Memory B cell (primary cell): ENCODE results near the gene KLHDC4.
A peak's percentile ranks its signal among the peaks of the same experiment; 100 is the strongest.
"Not testable (repeated sequence)": the region's sequence is repeated elsewhere in the genome, so short reads cannot be mapped to it uniquely, and the experiment has no call there.

ENCODE experiments used
- ATAC-seq: fragments of 150-1000 bp; cut with Tn5 transposase; 2 replicates; pipeline ENCODE4 v1.10.0; 2021; ENCODE audit warnings: low read depth, mild to moderate bottlenecking, moderate library complexity
- DNase-seq, 2 donors: peaks; one replicate each; pipeline ENCODE4 v3.0.0; 2022; ENCODE audit warnings: low spot score in 2 of 2
- H3K27ac Mint-ChIP-seq: one replicate; pipeline ENCODE4 v1.8.0; 2022; ENCODE audit warnings: mild to moderate bottlenecking, moderate library complexity, mixed read lengths
- H3K27me3 Mint-ChIP-seq: one replicate; pipeline ENCODE4 v1.8.0; 2022; ENCODE audit warnings: mixed read lengths
- H3K36me3 Mint-ChIP-seq: one replicate; pipeline ENCODE4 v1.8.0; 2022; ENCODE audit warnings: mild to moderate bottlenecking, mixed read lengths
- H3K4me1 Mint-ChIP-seq: one replicate; pipeline ENCODE4 v1.8.0; 2022; ENCODE audit warnings: mixed read lengths
- H3K4me3 Mint-ChIP-seq: one replicate; pipeline ENCODE4 v1.8.0; 2022; ENCODE audit warnings: mild to moderate bottlenecking, moderate library complexity, mixed read lengths
- H3K9me3 Mint-ChIP-seq: one replicate; pipeline ENCODE4 v1.8.0; 2022; ENCODE audit warnings: mixed read lengths

Gene KLHDC4

GRCh38 chr16:87765776-87766484 lies at the start of gene KLHDC4:
TSS of gene KLHDC4 (minus strand) at chr16:87765986. CDS start at chr16:87765890, 96 bp downstream.
- peaks cover 12% of the 10 kb centered on the region for H3K36me3 Mint-ChIP-seq
- H3K27ac Mint-ChIP-seq, result peak within 1 kb of the TSS; percentile 95
- peak within 1 kb of the TSS; percentile 100 for H3K4me3 Mint-ChIP-seq
- no peaks in the 10 kb centered on the region for H3K9me3 Mint-ChIP-seq
- ATAC-seq (peak; percentile 94), DNase-seq (peak; percentile 78 to 91)
- peaks cover 19% of the 10 kb centered on the region for H3K4me1 Mint-ChIP-seq
- no peaks in the 10 kb centered on the region for H3K27me3 Mint-ChIP-seq

- Mint-ChIP-seq H3K36me3 (no peaks in the 10 kb centered on the region), H3K4me3 (no peak overlapping the region), H3K9me3 (no peaks in the 10 kb centered on the region), H3K4me1 (peaks cover 16% of the 10 kb centered on the region), H3K27ac (no peak overlapping the region), H3K27me3 (no peaks in the 10 kb centered on the region)
- no peak for ATAC-seq
- no peak for DNase-seq
Observed at GRCh38 chr16:87815567-87815966, 49.8 kb upstream of the KLHDC4 start.

- Mint-ChIP-seq H3K27ac (no peak overlapping the region), H3K4me1 (peaks cover 41% of the 10 kb centered on the region), H3K27me3 (no peaks in the 10 kb centered on the region), H3K4me3 (no peak overlapping the region), H3K36me3 (no peaks in the 10 kb centered on the region), H3K9me3 (no peaks in the 10 kb centered on the region)
- no peak for ATAC-seq
- DNase-seq, result no peak
Observed at GRCh38 chr16:87812200-87812656, 46.4 kb upstream of the KLHDC4 start.

- H3K27me3 Mint-ChIP-seq, H3K9me3 Mint-ChIP-seq, DNase-seq, H3K36me3 Mint-ChIP-seq, ATAC-seq: not testable (repeated sequence)
- peak overlapping the region; percentile 76 for H3K4me3 Mint-ChIP-seq
- H3K4me1 Mint-ChIP-seq, result peaks cover 46% of the 10 kb centered on the region
- peak overlapping the region; percentile 97 for H3K27ac Mint-ChIP-seq
Observed at GRCh38 chr16:87811454-87811853, 45.7 kb upstream of the KLHDC4 start.

GRCh38 chr16:87809150-87809902 lies 43.5 kb upstream of the KLHDC4 start:
- ATAC-seq, result peak; percentile 24
- Mint-ChIP-seq H3K27ac (peak overlapping the region; percentile 97), H3K4me1 (peaks cover 51% of the 10 kb centered on the region), H3K9me3 (no peaks in the 10 kb centered on the region), H3K4me3 (peak overlapping the region; percentile 76), H3K27me3 (no peaks in the 10 kb centered on the region), H3K36me3 (no peaks in the 10 kb centered on the region)
- no peak for DNase-seq

GRCh38 chr16:87808108-87808507 lies 42.3 kb upstream of the KLHDC4 start:
- Mint-ChIP-seq H3K27ac (peak overlapping the region; percentile 97), H3K4me3 (no peak overlapping the region), H3K9me3 (no peaks in the 10 kb centered on the region), H3K36me3 (no peaks in the 10 kb centered on the region), H3K4me1 (peaks cover 51% of the 10 kb centered on the region), H3K27me3 (no peaks in the 10 kb centered on the region)
- no peak for DNase-seq
- no peak for ATAC-seq

- Mint-ChIP-seq H3K9me3 (no peaks in the 10 kb centered on the region), H3K4me3 (peak overlapping the region; percentile 73), H3K27ac (peak overlapping the region; percentile 91), H3K27me3 (no peaks in the 10 kb centered on the region), H3K4me1 (peaks cover 51% of the 10 kb centered on the region), H3K36me3 (no peaks in the 10 kb centered on the region)
- ATAC-seq (peak; percentile 57), DNase-seq (peak; percentile 52 to 58)
Observed at GRCh38 chr16:87806641-87807546, 41.1 kb upstream of the KLHDC4 start.

GRCh38 chr16:87806261-87806640 lies 40.5 kb upstream of the KLHDC4 start:
- ATAC-seq (no peak), DNase-seq (no peak)
- peaks cover 46% of the 10 kb centered on the region for H3K4me1 Mint-ChIP-seq

GRCh38 chr16:87803385-87803784 lies 37.6 kb upstream of the KLHDC4 start:
- Mint-ChIP-seq H3K27me3 (no peaks in the 10 kb centered on the region), H3K4me3 (no peak overlapping the region), H3K4me1 (peaks cover 20% of the 10 kb centered on the region), H3K9me3 (no peaks in the 10 kb centered on the region), H3K36me3 (no peaks in the 10 kb centered on the region), H3K27ac (no peak overlapping the region)
- ATAC-seq, result no peak
- no peak for DNase-seq

More at GRCh38 chr16:87806261-87806640, 40.5 kb upstream of the KLHDC4 start:
- Mint-ChIP-seq H3K27ac (peak overlapping the region; percentile 91), H3K36me3 (no peaks in the 10 kb centered on the region), H3K27me3 (no peaks in the 10 kb centered on the region), H3K9me3 (no peaks in the 10 kb centered on the region), H3K4me3 (peak overlapping the region; percentile 73)

- Mint-ChIP-seq H3K4me3 (no peak overlapping the region), H3K36me3 (no peaks in the 10 kb centered on the region), H3K27me3 (no peaks in the 10 kb centered on the region), H3K27ac (no peak overlapping the region), H3K4me1 (peaks cover 17% of the 10 kb centered on the region), H3K9me3 (no peaks in the 10 kb centered on the region)
- no peak for DNase-seq
- ATAC-seq, result no peak
Observed at GRCh38 chr16:87802670-87803069, 36.9 kb upstream of the KLHDC4 start.

GRCh38 chr16:87801679-87802259 lies 36.0 kb upstream of the KLHDC4 start:
- Mint-ChIP-seq H3K4me1 (peaks cover 12% of the 10 kb centered on the region), H3K9me3 (no peaks in the 10 kb centered on the region), H3K27ac (no peak overlapping the region), H3K4me3 (no peak overlapping the region), H3K27me3 (no peaks in the 10 kb centered on the region), H3K36me3 (no peaks in the 10 kb centered on the region)
- no peak for DNase-seq
- ATAC-seq, result no peak

GRCh38 chr16:87800497-87800896 lies 34.7 kb upstream of the KLHDC4 start:
- Mint-ChIP-seq H3K27me3 (no peaks in the 10 kb centered on the region), H3K27ac (no peak overlapping the region), H3K36me3 (no peaks in the 10 kb centered on the region), H3K4me3 (no peak overlapping the region), H3K9me3 (no peaks in the 10 kb centered on the region), H3K4me1 (peaks cover 5% of the 10 kb centered on the region)
- ATAC-seq, result no peak
- no peak for DNase-seq

GRCh38 chr16:87795336-87795735 lies 29.6 kb upstream of the KLHDC4 start:
- no peak overlapping the region for H3K27ac Mint-ChIP-seq
- no peak for ATAC-seq
- H3K27me3 Mint-ChIP-seq, result no peaks in the 10 kb centered on the region
- H3K4me3 Mint-ChIP-seq, result no peak overlapping the region
- H3K9me3 Mint-ChIP-seq, result no peaks in the 10 kb centered on the region
- H3K4me1 Mint-ChIP-seq, result no peaks in the 10 kb centered on the region
- H3K36me3 Mint-ChIP-seq, result no peaks in the 10 kb centered on the region
- DNase-seq, result no peak
